Measurements from ENCODE around the gene CD5L. TPM values are rescaled to one million over a fixed set of nuclear protein-coding genes. Genes with fewer than 3 reads are reported as not detected.

The CD5L gene
- total RNA-seq, 1 donor from 2014 or later, result 0.52 TPM

DNA sequence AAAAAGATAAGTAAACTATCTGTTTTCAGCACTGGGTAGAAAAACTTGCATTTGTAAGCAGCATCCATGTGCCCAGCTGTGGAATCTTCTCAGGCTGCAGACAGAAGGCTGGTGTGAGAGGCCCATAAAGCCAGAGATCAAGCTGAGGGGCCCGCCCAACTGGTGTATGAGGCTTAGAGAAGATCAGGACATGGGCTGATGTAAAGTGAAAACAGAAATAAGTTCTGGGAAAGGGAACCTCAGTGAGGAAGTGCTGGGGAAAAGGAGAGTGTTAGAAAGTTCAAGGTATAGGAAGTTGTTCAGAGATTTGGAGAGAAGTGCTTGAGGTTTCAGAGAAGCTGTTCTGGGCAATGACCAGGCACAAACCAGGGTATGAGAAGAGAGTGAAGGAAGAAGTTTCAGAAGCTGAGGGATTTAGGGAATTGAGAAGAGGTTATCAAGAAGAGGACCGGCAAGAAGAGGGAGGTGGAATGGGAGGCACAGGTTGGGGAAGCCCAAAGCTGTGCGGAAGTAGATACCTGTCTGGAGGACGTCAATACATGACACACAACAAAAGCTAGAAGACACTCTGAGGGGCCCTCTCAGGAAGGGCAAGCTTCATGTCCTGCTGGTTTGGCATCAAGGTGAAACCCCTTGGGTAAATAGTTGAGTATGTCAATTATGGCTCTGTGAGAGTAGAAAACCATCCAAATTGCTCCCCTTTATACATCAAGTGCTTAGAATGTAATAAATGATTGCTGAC, 2.7 kb upstream of the CD5L start:
- H3K27me3 ChIP-seq (ENCODE audit: low read depth), result no peaks in the 10 kb centered on the region
- H3K27ac ChIP-seq (replicated peaks), result no peak overlapping the region
- no peak overlapping the region for H3K4me3 ChIP-seq
- peak; percentile 22 for DNase-seq
- no peak for TF ChIP-seq CTCF (IDR thresholded peaks at IDR 0.05; ENCODE audit: borderline replicate concordance)
- intact Hi-C loops (cut with micrococcal nuclease), result no loop called here
- no peaks in the 10 kb centered on the region for H3K36me3 ChIP-seq
- H3K4me1 ChIP-seq, result no peaks in the 10 kb centered on the region
- no peaks in the 10 kb centered on the region for H3K9me3 ChIP-seq (replicated peaks)

DNA sequence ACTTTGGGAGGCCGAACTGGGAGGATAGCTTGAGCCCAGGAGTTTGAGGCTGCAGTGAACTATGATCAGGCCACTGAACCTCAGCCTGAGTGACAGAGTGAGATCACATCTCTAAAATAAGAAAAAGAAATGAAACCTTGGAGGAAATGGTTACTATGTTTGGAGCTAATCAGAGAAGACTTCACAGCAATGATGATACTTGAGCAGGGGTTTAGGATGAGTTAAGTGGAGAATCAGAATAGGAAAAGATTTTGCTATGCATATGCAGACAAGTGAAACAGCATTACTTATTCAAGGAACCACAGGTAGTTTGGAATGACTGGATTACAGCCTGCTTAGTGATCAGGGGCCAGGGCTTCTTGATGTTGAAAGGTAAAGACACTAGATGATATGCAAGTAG, 1.3 kb upstream of the CD5L start:
- H3K4me3 ChIP-seq, result no peak overlapping the region
- DNase-seq, result no peak
- intact Hi-C loops (cut with micrococcal nuclease), result no loop called here
- no peaks in the 10 kb centered on the region for H3K9me3 ChIP-seq (replicated peaks)
- no peak for TF ChIP-seq CTCF (IDR thresholded peaks at IDR 0.05; ENCODE audit: borderline replicate concordance)
- H3K4me1 ChIP-seq, result no peaks in the 10 kb centered on the region
- no peaks in the 10 kb centered on the region for H3K36me3 ChIP-seq
- no peak overlapping the region for H3K27ac ChIP-seq (replicated peaks)
- H3K27me3 ChIP-seq (ENCODE audit: low read depth), result peaks cover 3% of the 10 kb centered on the region

GRCh38 chr1:157838966-157839365, 2.6 kb downstream of the CD5L start:
- H3K36me3 ChIP-seq, result no peaks in the 10 kb centered on the region
- H3K27me3 ChIP-seq (ENCODE audit: low read depth), result peaks cover 11% of the 10 kb centered on the region
- intact Hi-C loops (cut with micrococcal nuclease), result no loop called here
- no peaks in the 10 kb centered on the region for H3K9me3 ChIP-seq (replicated peaks)
- no peak overlapping the region for H3K27ac ChIP-seq (replicated peaks)
- no peak for DNase-seq
- H3K4me3 ChIP-seq, result no peak overlapping the region
- no peaks in the 10 kb centered on the region for H3K4me1 ChIP-seq
- no peak for TF ChIP-seq CTCF (IDR thresholded peaks at IDR 0.05; ENCODE audit: borderline replicate concordance)

DNA sequence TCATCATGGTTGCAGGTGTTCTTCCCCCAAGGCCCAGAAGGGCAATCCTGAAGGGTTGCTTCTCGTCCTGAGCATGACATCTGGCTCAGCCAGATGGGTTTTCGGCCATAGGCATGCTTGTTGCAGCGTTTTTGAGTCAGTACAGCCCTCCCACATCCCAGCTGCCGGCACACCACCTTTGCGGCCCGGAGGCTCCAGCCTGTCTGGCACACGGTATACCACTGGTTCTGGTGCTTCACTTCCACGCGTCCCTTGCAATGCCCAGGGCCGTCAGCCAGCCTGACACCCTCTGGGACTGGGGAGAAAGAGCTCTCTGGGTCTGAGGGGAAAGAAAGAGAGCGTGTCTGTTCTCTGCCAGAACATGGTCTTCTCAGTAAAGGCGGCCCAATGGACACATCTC, 7.2 kb downstream of the CD5L start:
- intact Hi-C loops (cut with micrococcal nuclease), result no loop called here
- Histone ChIP-seq H3K4me3 (no peak overlapping the region), H3K4me1 (no peaks in the 10 kb centered on the region), H3K27ac (replicated peaks) (no peak overlapping the region), H3K9me3 (replicated peaks) (no peaks in the 10 kb centered on the region), H3K27me3 (ENCODE audit: low read depth) (peaks cover 11% of the 10 kb centered on the region), H3K36me3 (no peaks in the 10 kb centered on the region)
- no peak for TF ChIP-seq CTCF (IDR thresholded peaks at IDR 0.05; ENCODE audit: borderline replicate concordance)
- DNase-seq, result no peak

DNA sequence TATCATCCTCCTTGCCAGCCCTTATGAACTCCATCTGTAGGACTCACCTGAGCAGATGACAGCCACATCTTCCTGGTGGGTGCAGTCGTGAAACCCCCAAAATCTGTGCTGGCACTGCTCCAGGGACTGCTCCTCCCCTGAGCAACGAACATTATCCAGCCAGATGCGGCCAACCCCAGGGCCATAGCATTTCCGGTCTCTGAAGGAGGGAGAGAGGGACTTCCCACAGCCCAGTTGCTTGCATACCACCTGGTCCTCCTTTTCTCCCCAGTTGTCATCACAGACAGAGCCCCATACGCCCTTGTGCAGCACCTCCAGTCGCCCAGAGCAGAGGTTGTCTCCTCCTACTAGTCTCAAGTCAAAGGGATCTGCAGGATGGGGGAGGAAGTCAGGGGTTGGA, 8.5 kb downstream of the CD5L start:
- TF ChIP-seq CTCF (IDR thresholded peaks at IDR 0.05; ENCODE audit: borderline replicate concordance), result no peak
- Histone ChIP-seq H3K4me1 (no peaks in the 10 kb centered on the region), H3K36me3 (no peaks in the 10 kb centered on the region), H3K27me3 (ENCODE audit: low read depth) (peaks cover 10% of the 10 kb centered on the region), H3K27ac (replicated peaks) (no peak overlapping the region), H3K9me3 (replicated peaks) (no peaks in the 10 kb centered on the region), H3K4me3 (no peak overlapping the region)
- intact Hi-C loops (cut with micrococcal nuclease), result no loop called here
- no peak for DNase-seq

Measured in left ventricle myocardium inferior (tissue), 1 donor.